ENCODE measurements around the gene TRAF2.

TRAF2 gene

GRCh38 chr9:136913701-136914438, 27.6 kb downstream of the TRAF2 start:
- no peak for DNase-seq

- DNase-seq: no peak
Measured at GRCh38 chr9:136915632-136916329, 29.5 kb downstream of the TRAF2 start.

GRCh38 chr9:136916330-136917184, 30.2 kb downstream of the TRAF2 start:
- DNase-seq: no peak

GRCh38 chr9:136917902-136918301, 31.6 kb downstream of the TRAF2 start:
- no peak for DNase-seq

DNA sequence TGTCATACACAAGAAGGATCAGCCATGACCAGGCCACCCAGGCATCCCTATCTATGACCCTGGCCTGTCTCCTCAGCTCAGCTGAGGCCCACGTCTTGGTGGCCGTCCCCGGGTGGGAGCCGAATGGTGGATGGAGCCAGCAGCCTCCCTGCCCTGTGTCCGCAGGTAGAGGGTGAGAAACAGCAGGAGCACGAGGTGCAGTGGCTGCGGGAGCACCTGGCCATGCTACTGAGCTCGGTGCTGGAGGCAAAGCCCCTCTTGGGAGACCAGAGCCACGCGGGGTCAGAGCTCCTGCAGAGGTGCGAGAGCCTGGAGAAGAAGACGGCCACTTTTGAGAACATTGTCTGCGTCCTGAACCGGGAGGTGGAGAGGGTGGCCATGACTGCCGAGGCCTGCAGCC, 33.8 kb downstream of the TRAF2 start:
- DNase-seq: no peak

GRCh38 chr9:136920734-136921231, 34.5 kb downstream of the TRAF2 start:
- no peak for DNase-seq

GRCh38 chr9:136921307-136921706, 35.0 kb downstream of the TRAF2 start:
- no peak for DNase-seq

- DNase-seq: no peak
Measured at GRCh38 chr9:136921718-136922117, 35.4 kb downstream of the TRAF2 start.

DNA sequence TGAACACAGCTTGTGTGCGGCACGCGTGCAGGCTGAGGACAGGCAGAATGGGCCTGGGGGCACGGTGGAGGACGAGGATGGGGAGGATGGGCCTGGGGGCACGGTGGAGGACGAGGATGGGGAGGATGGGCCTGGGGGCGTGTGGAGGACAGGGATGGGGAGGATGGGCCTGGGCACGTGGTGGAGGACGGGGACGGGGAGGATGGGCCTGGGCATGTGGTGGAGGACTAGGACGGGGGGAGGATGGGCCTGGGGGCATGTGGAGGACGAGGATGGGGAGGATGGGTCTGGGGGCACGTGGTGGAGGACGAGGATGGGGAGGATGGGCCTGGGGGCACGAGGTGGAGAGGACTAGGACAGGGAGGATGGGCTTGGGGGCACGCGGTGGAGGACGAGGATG, 36.2 kb downstream of the TRAF2 start:
- DNase-seq: no peak

- DNase-seq: no peak
Measured at GRCh38 chr9:136923881-136924280, 37.6 kb downstream of the TRAF2 start.

GRCh38 chr9:136925414-136926153, 39.3 kb downstream of the TRAF2 start:
- DNase-seq: no peak

DNA sequence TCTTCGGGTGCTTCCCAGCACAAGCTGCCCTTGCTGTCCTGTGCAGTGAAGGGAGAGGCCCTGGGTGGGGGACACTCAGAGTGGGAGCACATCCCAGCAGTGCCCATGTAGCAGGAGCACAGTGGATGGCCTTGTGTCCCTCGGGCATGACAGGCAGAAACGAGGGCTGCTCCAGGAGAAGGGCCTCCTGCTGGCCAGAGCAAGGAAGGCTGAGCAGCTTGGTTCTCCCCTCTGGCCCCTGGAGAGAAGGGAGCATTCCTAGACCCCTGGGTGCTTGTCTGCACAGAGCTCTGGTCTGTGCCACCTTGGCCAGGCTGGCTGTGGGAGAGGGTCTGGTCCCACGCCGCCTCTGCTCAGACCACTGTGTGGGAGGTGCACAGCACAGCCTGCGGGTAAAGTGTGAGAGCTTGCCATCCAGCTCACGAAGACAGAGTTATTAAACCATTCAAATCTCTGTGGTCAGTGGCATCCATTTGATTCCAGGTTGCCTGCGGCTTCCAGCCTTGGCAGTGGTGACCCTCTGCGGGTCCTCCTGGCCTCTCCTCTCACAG, 39.9 kb downstream of the TRAF2 start:
- no peak for DNase-seq

- DNase-seq: no peak
Measured at GRCh38 chr9:136926749-136927148, 40.4 kb downstream of the TRAF2 start.

DNA sequence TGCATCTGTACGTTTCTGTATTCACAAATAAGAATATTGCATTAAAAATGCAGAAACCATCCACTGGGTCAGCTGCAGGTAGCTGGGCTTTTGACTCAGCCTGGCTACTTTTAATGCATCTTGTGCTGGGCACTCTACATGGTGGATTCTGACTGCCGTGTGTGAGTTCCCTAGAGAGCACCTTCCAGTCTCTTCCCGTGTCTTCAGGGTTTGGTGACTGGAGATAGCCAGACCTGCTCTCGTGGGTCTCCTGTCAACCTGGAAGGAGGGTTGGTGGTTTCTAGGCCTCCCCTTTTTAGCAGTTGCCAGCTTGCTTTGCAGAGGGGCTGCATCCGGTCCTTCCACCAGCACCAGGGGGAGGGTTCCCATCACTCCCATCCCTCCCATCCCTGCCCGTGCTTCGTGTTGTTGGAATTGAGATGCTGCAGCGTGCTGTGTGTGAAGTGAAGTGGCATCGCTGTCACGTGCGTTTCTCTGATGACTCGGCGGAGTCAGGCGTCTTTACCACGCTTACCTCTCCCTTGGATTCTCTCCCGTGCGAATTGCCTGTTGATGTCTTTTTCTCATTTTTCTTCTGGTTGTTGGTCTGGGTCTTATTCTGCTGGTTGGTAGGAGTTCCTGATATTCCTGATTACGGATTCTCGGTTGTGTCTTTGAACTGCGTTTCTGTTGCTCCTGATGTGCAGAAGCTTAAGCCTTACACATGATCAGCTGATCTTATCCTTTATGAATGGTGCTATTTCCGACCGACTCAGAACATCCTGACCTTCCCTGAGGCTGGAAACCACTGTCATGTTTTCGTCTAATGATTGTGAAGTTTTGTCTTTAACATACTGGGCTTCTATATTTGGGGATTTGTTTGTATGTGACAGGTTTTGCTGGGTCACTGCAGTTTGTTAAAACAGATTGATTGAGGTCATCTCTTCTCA, 41.3 kb downstream of the TRAF2 start:
- DNase-seq: no peak

GRCh38 chr9:136928591-136928990, 42.3 kb downstream of the TRAF2 start:
- DNase-seq: no peak

DNA sequence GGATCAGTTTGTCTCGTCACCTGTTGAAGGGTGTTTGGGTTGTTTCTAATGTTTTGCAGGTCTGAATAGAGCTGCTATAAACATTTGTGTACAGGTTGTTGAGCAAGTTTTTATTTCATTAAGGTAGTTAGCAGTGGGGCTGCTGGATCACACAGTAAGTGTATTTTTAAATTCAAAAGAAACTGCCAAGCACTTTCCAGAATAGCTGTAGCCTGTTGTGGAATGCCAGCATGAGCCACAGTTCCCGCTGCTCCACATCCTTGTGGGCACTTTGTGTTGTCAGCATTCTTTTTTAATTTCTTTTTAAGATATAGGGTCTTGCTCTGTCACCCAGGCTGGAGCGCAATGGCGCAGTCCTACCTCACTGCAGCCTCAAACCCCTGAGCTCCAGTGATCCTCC, 43.7 kb downstream of the TRAF2 start:
- DNase-seq: no peak

- no peak for DNase-seq
Measured at GRCh38 chr9:136931611-136932130, 45.4 kb downstream of the TRAF2 start.

- no peak for DNase-seq
Measured at GRCh38 chr9:136934277-136934676, 48.0 kb downstream of the TRAF2 start.

- DNase-seq: no peak
Measured at GRCh38 chr9:136935651-136936050, 49.3 kb downstream of the TRAF2 start.

DNA sequence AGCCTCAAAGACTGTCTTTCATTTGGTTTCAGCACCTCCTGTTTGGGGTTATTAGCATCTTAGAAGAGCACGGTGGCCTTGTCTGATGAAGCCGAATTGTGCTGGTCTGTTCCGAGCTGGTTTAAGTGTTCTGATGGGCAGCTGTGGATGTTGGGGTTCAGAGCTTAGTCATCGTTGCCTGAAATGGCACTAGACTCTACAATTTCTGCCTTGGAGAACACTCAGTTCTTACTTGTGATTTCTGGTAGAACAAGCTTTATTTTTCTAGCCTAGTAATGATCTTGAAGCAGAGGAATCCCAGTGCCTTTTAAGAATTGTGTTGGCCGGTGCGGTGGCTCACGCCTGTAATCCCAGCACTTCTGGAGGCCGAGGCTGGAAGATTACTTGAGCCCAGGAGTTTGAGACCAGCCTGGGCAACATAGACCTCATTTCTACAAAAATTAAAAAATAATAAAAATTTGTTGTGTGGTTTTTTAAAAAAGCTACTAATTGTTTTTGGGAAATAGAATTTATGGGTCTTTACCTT, 50.4 kb downstream of the TRAF2 start:
- DNase-seq: no peak
